K562 (cell line): ENCODE measurements around the gene ATP5PB. TPM values are rescaled to one million over a fixed set of nuclear protein-coding genes. Genes with fewer than 3 reads are reported as not detected.

ENCODE experiments used
- GTF2F1 ChIP-seq: IDR thresholded peaks from 2 replicates; pipeline ENCODE4 v1.6.1; 2011; ENCODE audit warnings: low read depth, low read length, improper control_type of control experiment
- KHSRP ChIP-seq: fragments of 450-650 bp; IDR thresholded peaks from 2 replicates; pipeline ENCODE4 v1.6.1; 2017
- KLF6 ChIP-seq: fragments of 250-450 bp; sonication (Bioruptor Pico); IDR thresholded peaks from 2 replicates; pipeline ENCODE4 v1.4.0; 2020; ENCODE audit warnings: mild to moderate bottlenecking, moderate library complexity, borderline replicate concordance
- LARP7 ChIP-seq: fragments of 450-650 bp; IDR thresholded peaks from 2 replicates; pipeline ENCODE4 v1.6.1; 2016
- NFIC ChIP-seq: fragments of 450-650 bp; IDR thresholded peaks from 2 replicates; pipeline ENCODE4 v1.6.1; 2017; ENCODE audit warnings: mild to moderate bottlenecking, inconsistent platforms
- POLR2G ChIP-seq: fragments of 200-400 bp; formaldehyde crosslinking; IDR thresholded peaks from 2 replicates; pipeline ENCODE4 v1.6.1; 2017; ENCODE audit warnings: low read depth, mild to moderate bottlenecking, antibody characterized with exemption, low read length, moderate library complexity
- POLR3A ChIP-seq: IDR thresholded peaks from 2 replicates; pipeline ENCODE4 v1.6.1; 2011; ENCODE audit warnings: borderline replicate concordance, mild to moderate bottlenecking, moderate library complexity; ENCODE audit not compliant: insufficient read length, insufficient read depth; ENCODE audit errors: extremely low read depth
- RBM14 ChIP-seq: fragments of 200-400 bp; formaldehyde crosslinking; IDR thresholded peaks from 2 replicates; pipeline ENCODE4 v1.6.1; 2018; ENCODE audit warnings: low read depth, mild to moderate bottlenecking, low read length, moderate library complexity, borderline replicate concordance; ENCODE audit not compliant: insufficient read depth
- SPI1 ChIP-seq: IDR thresholded peaks from 2 replicates; pipeline ENCODE4 v1.6.1; 2011; ENCODE audit warnings: low read depth, low read length, control low read depth, borderline replicate concordance
- ZNF280B ChIP-seq: fragments of 250-450 bp; sonication (Bioruptor Pico); IDR thresholded peaks from 2 replicates; pipeline ENCODE4 v1.5.1; 2021; ENCODE audit warnings: mild to moderate bottlenecking
- ZNF609 ChIP-seq: sonication (generic); formaldehyde crosslinking; IDR thresholded peaks from 2 replicates; pipeline ENCODE4 v1.8.1; 2023; ENCODE audit warnings: missing genetic modification reagents, mild to moderate bottlenecking, borderline replicate concordance
- polyA plus RNA-seq, 8 experiments: library from polyadenylated mRNA; depleted of rRNA in 4 of 8; stranded (reverse) in 5 of 8; unstranded in 3 of 8; fragments of >200 nt; fragmentation: Nextera tagmentation in 2 of 8; fragmentation: Illumina TruSeq in 1 of 8; extraction: Ambion mirVana in 2 of 8; extraction: Trizol in 1 of 8; gene quantifications; 2 replicates each; pipeline versions ENCODE4 v1.2.1 to v1.2.3, GENCODE V29; 2011 to 2014; ENCODE audit warnings: inconsistent platforms in 1 of 8, missing spikeins in 1 of 8
- total RNA-seq, 7 experiments: library from RNA; depleted of rRNA in 6 of 7; stranded (reverse); fragments of >200 nt in 6 of 7; fragmentation: Illumina TruSeq in 2 of 7; extraction: Trizol in 2 of 7; gene quantifications; 2 replicates each; pipeline versions ENCODE4 v1.2.1 to v1.2.3, GENCODE V29; 2011 to 2021; ENCODE audit warnings: low replicate concordance in 1 of 7
- TF ChIP-seq, protein P1 (sequence below): IDR thresholded peaks from 2 replicates; pipeline ENCODE4 v1.6.1; 2014; ENCODE audit warnings: antibody characterized with exemption
- TF ChIP-seq, protein P2 (sequence below): fragments of 250-450 bp; sonication (Bioruptor Pico); IDR thresholded peaks from 2 replicates; pipeline ENCODE4 v1.4.0; 2020

The ATP5PB gene
- total and polyA plus RNA-seq, 9 of the 15 experiments (the other 6 are each of a cell fraction or from before 2014, with no cell fraction given) = 651 to 2,735 (median 1,061) TPM

GRCh38 chr1:111448918-111449702, at the start of gene ATP5PB, which contains the start of gene WDR77 (continued):
- TF ChIP-seq, protein P1, sequence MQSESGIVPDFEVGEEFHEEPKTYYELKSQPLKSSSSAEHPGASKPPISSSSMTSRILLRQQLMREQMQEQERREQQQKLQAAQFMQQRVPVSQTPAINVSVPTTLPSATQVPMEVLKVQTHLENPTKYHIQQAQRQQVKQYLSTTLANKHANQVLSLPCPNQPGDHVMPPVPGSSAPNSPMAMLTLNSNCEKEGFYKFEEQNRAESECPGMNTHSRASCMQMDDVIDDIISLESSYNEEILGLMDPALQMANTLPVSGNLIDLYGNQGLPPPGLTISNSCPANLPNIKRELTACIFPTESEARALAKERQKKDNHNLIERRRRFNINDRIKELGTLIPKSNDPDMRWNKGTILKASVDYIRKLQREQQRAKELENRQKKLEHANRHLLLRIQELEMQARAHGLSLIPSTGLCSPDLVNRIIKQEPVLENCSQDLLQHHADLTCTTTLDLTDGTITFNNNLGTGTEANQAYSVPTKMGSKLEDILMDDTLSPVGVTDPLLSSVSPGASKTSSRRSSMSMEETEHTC = no peak
- peak; percentile 85 for TF ChIP-seq POLR2G
- TF ChIP-seq ZNF280B (CRISPR knock-in tag) = no peak
- no peak for TF ChIP-seq ZNF609
- no peak for TF ChIP-seq LARP7
- no peak for TF ChIP-seq KHSRP
- TF ChIP-seq RBM14 = no peak
- TF ChIP-seq, protein P2, sequence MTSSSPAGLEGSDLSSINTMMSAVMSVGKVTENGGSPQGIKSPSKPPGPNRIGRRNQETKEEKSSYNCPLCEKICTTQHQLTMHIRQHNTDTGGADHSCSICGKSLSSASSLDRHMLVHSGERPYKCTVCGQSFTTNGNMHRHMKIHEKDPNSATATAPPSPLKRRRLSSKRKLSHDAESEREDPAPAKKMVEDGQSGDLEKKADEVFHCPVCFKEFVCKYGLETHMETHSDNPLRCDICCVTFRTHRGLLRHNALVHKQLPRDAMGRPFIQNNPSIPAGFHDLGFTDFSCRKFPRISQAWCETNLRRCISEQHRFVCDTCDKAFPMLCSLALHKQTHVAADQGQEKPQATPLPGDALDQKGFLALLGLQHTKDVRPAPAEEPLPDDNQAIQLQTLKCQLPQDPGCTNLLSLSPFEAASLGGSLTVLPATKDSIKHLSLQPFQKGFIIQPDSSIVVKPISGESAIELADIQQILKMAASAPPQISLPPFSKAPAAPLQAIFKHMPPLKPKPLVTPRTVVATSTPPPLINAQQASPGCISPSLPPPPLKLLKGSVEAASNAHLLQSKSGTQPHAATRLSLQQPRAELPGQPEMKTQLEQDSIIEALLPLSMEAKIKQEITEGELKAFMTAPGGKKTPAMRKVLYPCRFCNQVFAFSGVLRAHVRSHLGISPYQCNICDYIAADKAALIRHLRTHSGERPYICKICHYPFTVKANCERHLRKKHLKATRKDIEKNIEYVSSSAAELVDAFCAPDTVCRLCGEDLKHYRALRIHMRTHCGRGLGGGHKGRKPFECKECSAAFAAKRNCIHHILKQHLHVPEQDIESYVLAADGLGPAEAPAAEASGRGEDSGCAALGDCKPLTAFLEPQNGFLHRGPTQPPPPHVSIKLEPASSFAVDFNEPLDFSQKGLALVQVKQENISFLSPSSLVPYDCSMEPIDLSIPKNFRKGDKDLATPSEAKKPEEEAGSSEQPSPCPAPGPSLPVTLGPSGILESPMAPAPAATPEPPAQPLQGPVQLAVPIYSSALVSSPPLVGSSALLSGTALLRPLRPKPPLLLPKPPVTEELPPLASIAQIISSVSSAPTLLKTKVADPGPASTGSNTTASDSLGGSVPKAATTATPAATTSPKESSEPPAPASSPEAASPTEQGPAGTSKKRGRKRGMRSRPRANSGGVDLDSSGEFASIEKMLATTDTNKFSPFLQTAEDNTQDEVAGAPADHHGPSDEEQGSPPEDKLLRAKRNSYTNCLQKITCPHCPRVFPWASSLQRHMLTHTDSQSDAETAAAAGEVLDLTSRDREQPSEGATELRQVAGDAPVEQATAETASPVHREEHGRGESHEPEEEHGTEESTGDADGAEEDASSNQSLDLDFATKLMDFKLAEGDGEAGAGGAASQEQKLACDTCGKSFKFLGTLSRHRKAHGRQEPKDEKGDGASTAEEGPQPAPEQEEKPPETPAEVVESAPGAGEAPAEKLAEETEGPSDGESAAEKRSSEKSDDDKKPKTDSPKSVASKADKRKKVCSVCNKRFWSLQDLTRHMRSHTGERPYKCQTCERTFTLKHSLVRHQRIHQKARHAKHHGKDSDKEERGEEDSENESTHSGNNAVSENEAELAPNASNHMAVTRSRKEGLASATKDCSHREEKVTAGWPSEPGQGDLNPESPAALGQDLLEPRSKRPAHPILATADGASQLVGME (CRISPR knock-in tag) = no peak
- no peak for TF ChIP-seq SPI1
- no peak for TF ChIP-seq GTF2F1
- peak; percentile 13; the same call in 1 of the 2 replicates for TF ChIP-seq NFIC
- TF ChIP-seq POLR3A = no peak
- peak; percentile 30 for TF ChIP-seq KLF6
